HepG2 (cell line): ENCODE data around the gene CD46. TPM values are rescaled to one million over a fixed set of nuclear protein-coding genes. Genes with fewer than 3 reads are reported as not detected.
A peak's percentile ranks its signal among the peaks of the same experiment; 100 is the strongest.

ENCODE experiments used
- BCL3 ChIP-seq: sonication (generic); formaldehyde crosslinking; IDR thresholded peaks from 2 replicates; pipeline ENCODE4 v1.5.1; 2020; ENCODE audit warnings: mild to moderate bottlenecking, missing genetic modification reagents, moderate library complexity
- CC2D1A ChIP-seq: sonication (generic); formaldehyde crosslinking; IDR thresholded peaks from 2 replicates; pipeline ENCODE4 v1.8.1; 2023; ENCODE audit warnings: mild to moderate bottlenecking, missing genetic modification reagents
- CREBL2 ChIP-seq: sonication (generic); formaldehyde crosslinking; IDR thresholded peaks from 2 replicates; pipeline ENCODE4 v1.8.1; 2023; ENCODE audit warnings: missing genetic modification reagents, mild to moderate bottlenecking, borderline replicate concordance
- EP300 ChIP-seq, 3 experiments: sonication (generic) in 1 of 3; formaldehyde crosslinking in 1 of 3; IDR thresholded peaks; 2 replicates each; pipeline versions ENCODE4 v1.5.1 to v1.6.1; 2011 to 2020; ENCODE audit warnings: low read depth in 2 of 3, low read length in 2 of 3, borderline replicate concordance in 1 of 3, improper control_type of control experiment in 1 of 3, mild to moderate bottlenecking in 1 of 3, missing genetic modification reagents in 1 of 3, moderate library complexity in 1 of 3
- FOXP1 ChIP-seq, 2 experiments: fragments of 450-650 bp in 1 of 2; IDR thresholded peaks; 2 replicates each; pipeline ENCODE4 v1.6.1; 2017 to 2018; ENCODE audit warnings: antibody characterized with exemption in 1 of 2
- GMEB1 ChIP-seq: sonication (generic); formaldehyde crosslinking; IDR thresholded peaks from 2 replicates; pipeline ENCODE4 v1.5.1; 2020; ENCODE audit warnings: missing genetic modification reagents, mild to moderate bottlenecking, borderline replicate concordance
- HNRNPH1 ChIP-seq: fragments of 200-400 bp; formaldehyde crosslinking; optimal IDR thresholded peaks from 2 replicates; pipeline ENCODE3; 2017; ENCODE audit warnings: mild to moderate bottlenecking, low read depth, low read length
- JARID2 ChIP-seq: sonication (generic); formaldehyde crosslinking; IDR thresholded peaks from 2 replicates; pipeline ENCODE4 v1.8.1; 2023; ENCODE audit warnings: missing genetic modification reagents, inconsistent platforms; ENCODE audit not compliant: insufficient replicate concordance
- KAT8 ChIP-seq: IDR thresholded peaks from 2 replicates; pipeline ENCODE4 v1.6.1; 2016; ENCODE audit warnings: missing genetic modification reagents, missing compliant biosample characterization
- MIER3 ChIP-seq: IDR thresholded peaks from 2 replicates; pipeline ENCODE4 v1.6.1; 2016; ENCODE audit warnings: missing compliant biosample characterization, borderline replicate concordance
- SAFB2 ChIP-seq: sonication (generic); formaldehyde crosslinking; IDR thresholded peaks from 2 replicates; pipeline ENCODE4 v1.5.1; 2020; ENCODE audit warnings: missing genetic modification reagents, low read depth, mild to moderate bottlenecking, borderline replicate concordance
- SRSF9 ChIP-seq: fragments of 200-400 bp; formaldehyde crosslinking; IDR thresholded peaks from 2 replicates; pipeline ENCODE4 v1.6.1; 2018; ENCODE audit warnings: borderline replicate concordance, mild to moderate bottlenecking, low read depth, low read length; ENCODE audit not compliant: insufficient read depth, poor library complexity, severe bottlenecking
- ZNF121 ChIP-seq: sonication (generic); formaldehyde crosslinking; IDR thresholded peaks from 2 replicates; pipeline ENCODE4 v1.5.0; 2020; ENCODE audit warnings: mild to moderate bottlenecking, missing genetic modification reagents
- ZNF18 ChIP-seq: sonication (generic); formaldehyde crosslinking; IDR thresholded peaks from 2 replicates; pipeline ENCODE4 v1.8.0; 2022; ENCODE audit warnings: mild to moderate bottlenecking, missing genetic modification reagents; ENCODE audit not compliant: insufficient replicate concordance
- ZNF232 ChIP-seq: sonication (generic); formaldehyde crosslinking; IDR thresholded peaks from 2 replicates; pipeline ENCODE4 v1.4.0; 2020; ENCODE audit warnings: missing genetic modification reagents, borderline replicate concordance
- ZNF253 ChIP-seq: sonication (generic); formaldehyde crosslinking; IDR thresholded peaks from 2 replicates; pipeline ENCODE4 v1.8.0; 2022; ENCODE audit warnings: mild to moderate bottlenecking, missing genetic modification reagents, borderline replicate concordance
- ZNF552 ChIP-seq: sonication (generic); formaldehyde crosslinking; IDR thresholded peaks from 2 replicates; pipeline ENCODE4 v1.9.0; 2022; ENCODE audit warnings: missing genetic modification reagents, mild to moderate bottlenecking, borderline replicate concordance
- ZNF639 ChIP-seq: conservative IDR thresholded peaks from 2 replicates; pipeline ENCODE4 v1.6.1; 2018; ENCODE audit warnings: missing genetic modification reagents
- ZNF660 ChIP-seq: sonication (generic); formaldehyde crosslinking; IDR thresholded peaks from 2 replicates; pipeline ENCODE4 v1.5.1; 2020; ENCODE audit warnings: mild to moderate bottlenecking, low read depth, missing genetic modification reagents, borderline replicate concordance
- ZNF761 ChIP-seq: sonication (generic); formaldehyde crosslinking; conservative IDR thresholded peaks from 2 replicates; pipeline ENCODE4 v1.4.0; 2020; ENCODE audit warnings: mild to moderate bottlenecking, missing genetic modification reagents
- ZNF776 ChIP-seq: sonication (generic); formaldehyde crosslinking; IDR thresholded peaks from 2 replicates; pipeline ENCODE4 v1.4.0; 2020; ENCODE audit warnings: mild to moderate bottlenecking, missing genetic modification reagents
- polyA plus RNA-seq, 8 experiments: library from polyadenylated mRNA; depleted of rRNA in 3 of 8; stranded (reverse) in 7 of 8; unstranded in 1 of 8; fragments of >200 nt; fragmentation: Illumina TruSeq in 4 of 8; extraction: Trizol in 4 of 8; gene quantifications; 2 replicates each; pipeline versions ENCODE4 v1.2.1 to v1.2.3, GENCODE V29; 2011 to 2016; ENCODE audit warnings: low read depth in 4 of 8, missing spikeins in 1 of 8, mixed read lengths in 1 of 8; ENCODE audit not compliant: insufficient read depth in 1 of 8
- total RNA-seq, 5 experiments: library from RNA; depleted of rRNA; stranded (reverse); fragments of >200 nt; fragmentation: Illumina TruSeq; extraction: Trizol; gene quantifications; 2 replicates each; pipeline ENCODE4 v1.2.3, GENCODE V29; 2016; ENCODE audit warnings: low read depth in 1 of 5

Gene CD46
- total and polyA plus RNA-seq, 2 of the 13 experiments (the other 11 are each of a cell fraction or from before 2014, with no cell fraction given), result 130 to 277 TPM

- TF ChIP-seq ZNF18 (CRISPR knock-in tag) (no peak), ZNF660 (CRISPR knock-in tag) (no peak), ZNF552 (CRISPR knock-in tag) (no peak), MIER3 (CRISPR knock-in tag) (no peak), FOXP1 (IDR thresholded peaks at IDR 0.05) (no peak), FOXP1 (CRISPR knock-in tag; IDR thresholded peaks at IDR 0.05) (peak; percentile 23; the same call in 1 of the 2 replicates), BCL3 (CRISPR knock-in tag) (no peak), JARID2 (CRISPR knock-in tag) (no peak), KAT8 (CRISPR knock-in tag) (no peak; the same call in 1 of the 2 replicates), ZNF253 (CRISPR knock-in tag) (no peak), SAFB2 (CRISPR knock-in tag) (no peak), HNRNPH1 (no peak), ZNF639 (CRISPR knock-in tag) (no peak), SRSF9 (no peak), ZNF776 (no peak), ZNF761 (CRISPR knock-in tag) (0 out of 2 replicates have a peak, but pooled peaks have one; percentile 35), ZNF121 (no peak), CC2D1A (CRISPR knock-in tag) (no peak), CREBL2 (CRISPR knock-in tag) (no peak), GMEB1 (no peak), ZNF232 (CRISPR knock-in tag) (0 out of 2 replicates have a peak, but pooled peaks have one; percentile 40), EP300 (IDR thresholded peaks at IDR 0.05; ENCODE audit: low read depth in 2 of 2, low read length in 2 of 2) (peak in 1 of 2 experiments; percentile 40; a peak in 1 of 4 replicates), EP300 (CRISPR knock-in tag; IDR thresholded peaks at IDR 0.05; ENCODE audit: borderline replicate concordance) (no peak)
These were observed 75.0 kb downstream of the CD46 start (continued) for GRCh38 chr1:207826557-207827487.
